T follicular helper cell (primary cell): Measurements from ENCODE around the gene C21orf58.

Experiments used
- DNase-seq: peaks from one replicate; pipeline ENCODE4 v3.0.0-alpha.2; 2020; ENCODE audit warnings: low read depth

Gene C21orf58

DNA sequence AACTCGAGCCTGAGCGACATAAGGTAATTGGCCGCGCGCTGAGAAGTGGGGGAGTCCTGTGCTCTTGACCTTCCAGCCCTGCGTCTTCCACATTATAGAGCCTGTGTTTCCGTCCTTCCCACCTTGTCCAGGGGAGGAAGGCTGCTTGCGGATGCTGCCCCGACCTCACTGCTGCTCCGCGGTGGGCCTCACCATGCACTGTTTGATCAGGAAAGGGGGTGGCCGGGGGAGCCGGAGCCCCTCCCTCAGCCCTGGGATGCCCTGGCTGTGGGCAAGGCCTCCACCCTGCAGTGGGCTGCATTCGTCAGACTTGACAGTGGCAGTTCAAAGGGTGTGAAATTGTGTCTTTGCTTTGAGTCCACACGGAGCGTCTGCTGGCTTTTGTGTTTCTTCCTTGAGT lies 30.4 kb upstream of the C21orf58 start:
- no peak for DNase-seq

DNA sequence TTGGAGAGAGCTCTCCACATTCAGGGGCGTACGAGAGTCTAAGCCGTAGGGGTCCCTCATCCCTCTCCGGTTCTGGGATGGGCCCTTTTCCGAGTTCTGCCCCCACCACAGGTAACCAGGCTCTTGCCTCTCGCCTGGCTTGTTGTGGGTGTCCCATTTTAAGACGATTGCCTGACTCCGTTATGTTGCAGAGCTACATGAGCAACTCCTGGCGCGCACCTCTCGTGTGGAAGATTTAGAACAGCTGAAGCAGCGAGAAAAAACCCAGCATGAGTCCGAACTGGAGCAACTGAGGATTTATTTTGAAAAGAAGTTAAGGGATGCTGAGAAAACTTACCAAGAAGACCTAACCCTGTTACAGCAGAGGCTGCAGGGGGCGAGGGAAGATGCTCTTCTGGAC lies 29.2 kb upstream of the C21orf58 start:
- no peak for DNase-seq

DNA sequence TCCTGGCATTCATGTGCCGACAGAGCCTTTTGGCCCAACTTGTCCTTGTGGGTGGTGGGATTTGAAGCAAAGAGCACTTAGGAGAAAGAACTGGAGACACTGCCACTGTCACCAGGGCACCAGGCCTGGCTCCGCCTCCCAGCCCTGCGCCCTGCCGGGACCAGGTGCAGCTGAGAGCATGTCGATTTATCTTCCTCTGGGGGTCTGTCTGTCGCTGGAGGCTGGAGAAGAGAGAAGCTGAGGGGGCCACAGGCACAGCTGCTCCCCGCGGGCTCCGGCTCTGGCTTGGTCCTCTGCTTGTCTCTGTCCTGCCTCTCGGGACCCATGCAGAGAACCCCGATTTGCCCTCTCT lies 28.5 kb upstream of the C21orf58 start:
- DNase-seq, result no peak

DNA sequence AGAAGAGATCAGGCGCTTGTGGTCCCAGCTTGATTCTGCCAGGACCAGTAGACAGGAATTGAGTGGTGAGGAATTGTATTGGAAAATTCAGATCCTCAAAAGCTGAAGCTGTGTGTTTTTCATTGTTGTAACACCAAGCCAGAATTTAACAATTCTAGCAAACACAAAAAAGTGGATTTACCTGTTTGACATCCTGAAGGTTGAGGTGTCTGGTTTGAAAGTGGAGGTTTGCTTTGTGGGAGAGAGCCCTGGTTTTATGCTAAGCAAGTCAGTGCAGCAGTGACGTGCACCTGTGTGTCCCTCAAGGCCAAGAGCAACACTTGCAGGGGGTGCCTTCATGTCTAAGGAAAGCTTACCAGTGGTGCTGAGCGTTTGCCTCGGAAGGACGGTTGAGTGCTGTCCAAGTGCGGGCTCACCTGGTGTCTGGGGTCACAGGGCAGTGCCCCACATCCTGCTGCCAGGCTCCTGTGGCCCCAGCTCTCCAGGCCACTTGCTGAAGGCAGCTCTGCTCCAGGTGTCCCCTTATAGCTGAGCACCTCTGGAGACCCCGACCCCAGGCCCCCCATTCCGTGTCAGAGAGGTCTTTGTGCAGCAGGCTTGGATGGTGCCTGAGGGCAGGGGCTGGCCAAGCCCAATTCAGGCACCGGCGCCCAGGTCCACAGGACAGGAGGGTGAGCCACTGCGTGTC lies 27.9 kb upstream of the C21orf58 start:
- DNase-seq, result no peak

- no peak for DNase-seq
Measured at GRCh38 chr21:46350981-46351380, 27.3 kb upstream of the C21orf58 start.

DNA sequence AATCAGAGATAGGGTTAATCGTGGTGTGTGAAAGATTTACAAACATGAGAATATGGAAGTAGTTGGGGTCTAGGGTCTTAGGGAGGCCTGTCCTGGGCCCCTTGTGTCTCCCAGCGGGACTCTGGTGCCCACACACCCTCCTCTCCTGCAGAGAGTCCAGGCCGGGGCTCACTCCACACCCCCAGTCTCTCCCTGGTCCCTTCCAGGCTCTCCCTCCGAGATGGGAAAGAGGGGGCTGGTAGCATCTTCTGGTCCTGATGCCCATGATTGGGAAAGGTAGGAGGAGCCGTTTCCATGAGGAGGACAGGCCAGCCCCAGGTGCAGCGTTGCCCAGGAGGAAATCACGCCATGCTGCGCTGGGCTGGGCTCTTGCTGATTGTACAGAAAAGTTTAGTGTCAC lies 26.9 kb upstream of the C21orf58 start:
- no peak for DNase-seq

DNA sequence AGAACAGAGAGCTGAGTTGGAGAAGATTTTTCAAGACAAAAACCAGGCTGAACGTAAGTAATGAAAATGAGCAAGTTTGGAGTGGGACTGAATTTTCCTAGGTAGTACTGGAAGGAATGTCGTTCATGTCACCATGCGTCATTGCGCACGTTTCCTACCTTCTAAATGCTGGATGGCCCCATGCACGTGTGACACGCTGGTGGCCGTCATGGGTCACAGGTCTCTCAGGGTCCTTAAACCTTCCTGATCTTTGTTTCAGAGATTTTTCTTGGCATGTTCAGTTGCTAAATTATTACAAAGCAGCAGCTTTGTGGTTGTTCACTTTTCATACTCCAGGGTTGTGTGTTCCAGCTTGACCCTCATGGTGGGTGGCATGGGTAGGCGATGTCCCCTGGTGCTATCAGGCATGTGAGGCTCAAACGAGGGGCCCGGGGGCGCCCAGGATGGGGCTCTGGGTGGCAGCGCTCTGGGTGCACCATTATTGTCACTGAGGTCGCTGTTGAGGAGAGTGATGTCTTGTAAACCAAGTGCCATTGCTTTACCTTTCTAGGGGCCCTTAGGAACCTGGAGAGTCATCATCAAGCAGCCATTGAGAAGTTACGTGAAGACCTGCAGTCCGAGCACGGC lies 25.6 kb upstream of the C21orf58 start:
- no peak for DNase-seq

- DNase-seq, result no peak
Measured at GRCh38 chr21:46347791-46348381, 24.2 kb upstream of the C21orf58 start.

- DNase-seq, result no peak
Measured at GRCh38 chr21:46347203-46347550, 23.5 kb upstream of the C21orf58 start.

GRCh38 chr21:46346296-46347202 lies 22.9 kb upstream of the C21orf58 start:
- no peak for DNase-seq

DNA sequence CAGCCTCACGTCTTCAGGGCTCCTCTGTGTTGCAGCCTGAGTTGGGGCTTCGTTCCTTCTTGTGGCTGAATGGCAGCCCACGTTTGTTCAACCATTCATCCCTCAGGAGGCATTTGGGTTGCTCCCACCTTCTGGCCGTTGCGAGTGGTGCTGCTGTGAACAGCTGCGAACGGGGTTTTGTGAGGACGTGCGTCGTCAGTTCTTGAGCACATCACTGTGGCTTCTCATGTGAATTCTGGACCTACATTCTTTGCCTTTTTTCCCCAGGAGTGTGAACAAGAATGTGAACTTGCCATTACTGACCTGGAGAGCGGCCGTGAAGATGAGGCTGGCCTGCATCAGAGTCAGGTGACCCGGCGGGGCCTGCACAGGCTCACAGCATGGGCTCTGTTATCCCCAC lies 22.2 kb upstream of the C21orf58 start:
- DNase-seq, result no peak

DNA sequence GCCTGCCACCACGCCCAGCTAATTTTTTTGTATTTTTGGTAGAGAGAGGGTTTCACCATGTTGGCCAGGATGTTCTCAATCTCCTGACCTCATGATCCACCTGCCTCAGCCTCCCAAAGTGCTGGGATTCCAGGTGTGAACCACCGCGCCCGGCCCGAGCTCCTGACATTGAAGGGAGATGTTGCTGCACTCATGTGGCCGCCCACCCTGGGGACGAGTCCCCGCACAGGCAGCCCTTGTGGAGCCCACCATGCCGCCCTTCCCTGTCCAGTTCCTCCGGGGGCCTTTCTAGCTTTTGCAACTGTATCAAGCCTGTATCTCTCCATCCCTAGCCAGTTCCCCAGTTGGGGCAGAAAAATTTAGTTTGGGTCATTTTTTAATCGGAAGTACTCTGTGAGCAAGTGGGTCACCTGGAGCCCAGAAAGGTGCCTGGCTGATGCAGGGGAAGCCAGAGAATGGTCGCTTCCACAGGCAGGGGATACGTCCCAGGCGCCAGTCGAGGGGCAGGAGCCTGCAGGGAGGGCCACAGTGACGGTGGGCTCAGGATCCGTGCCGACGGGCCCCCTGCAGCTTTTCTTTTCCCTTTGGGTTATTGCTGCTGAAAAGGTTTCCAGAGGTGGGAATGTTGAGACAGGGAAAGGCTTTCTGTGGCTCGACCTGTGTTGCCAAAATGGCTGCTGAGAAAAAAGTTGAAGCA lies 20.7 kb upstream of the C21orf58 start:
- no peak for DNase-seq

GRCh38 chr21:46340998-46341397 lies 17.3 kb upstream of the C21orf58 start:
- DNase-seq, result no peak

DNA sequence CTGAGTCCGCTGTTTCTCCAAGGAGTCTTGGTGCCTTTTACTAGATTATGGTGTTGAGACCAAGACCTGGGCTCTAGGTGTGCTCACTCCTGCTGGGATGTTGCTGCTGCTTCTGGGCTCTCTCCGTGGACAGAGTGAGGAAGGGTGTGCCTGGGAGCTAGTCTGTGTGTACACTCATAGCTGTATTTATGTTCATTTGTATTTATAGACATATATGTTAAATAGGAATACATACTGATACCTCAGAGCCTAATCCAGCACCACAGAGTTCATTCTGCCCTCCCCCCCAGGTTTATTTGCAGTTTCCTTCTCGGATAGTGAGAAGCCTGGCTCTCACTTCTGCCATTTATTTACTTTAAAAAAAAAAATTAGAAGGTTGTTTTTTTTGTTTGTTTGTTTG lies 12.9 kb upstream of the C21orf58 start:
- DNase-seq, result no peak

DNA sequence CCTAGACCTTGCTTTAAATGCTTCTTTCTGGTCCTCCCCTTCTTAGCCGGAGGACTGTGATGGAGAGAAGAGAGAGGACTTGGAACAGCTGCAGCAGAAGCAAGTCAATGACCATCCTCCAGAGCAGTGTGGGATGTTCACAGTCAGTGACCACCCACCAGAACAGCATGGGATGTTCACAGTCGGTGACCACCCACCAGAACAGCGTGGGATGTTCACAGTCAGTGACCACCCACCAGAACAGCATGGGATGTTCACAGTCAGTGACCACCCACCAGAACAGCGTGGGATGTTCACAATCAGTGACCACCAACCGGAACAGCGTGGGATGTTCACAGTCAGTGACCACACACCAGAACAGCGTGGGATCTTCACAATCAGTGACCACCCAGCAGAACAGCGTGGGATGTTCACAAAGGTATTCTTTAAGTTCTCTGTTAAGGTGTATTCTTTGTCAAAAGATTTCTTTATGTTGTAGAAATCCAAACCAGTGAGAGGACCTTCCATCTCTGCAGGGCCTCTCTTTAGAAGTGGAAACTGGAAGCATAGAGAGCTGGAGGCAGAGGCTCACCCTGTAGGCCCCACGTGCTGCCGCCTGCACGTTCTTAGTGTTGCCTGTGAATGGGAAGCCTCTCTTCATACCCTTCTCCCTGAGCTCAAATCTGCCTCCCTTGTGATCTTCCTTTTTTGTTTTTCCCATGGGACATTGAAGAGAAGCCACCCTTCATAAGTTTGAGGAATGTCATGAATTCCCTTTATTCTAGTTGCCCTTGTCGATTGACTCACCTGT lies 10.9 kb upstream of the C21orf58 start:
- no peak for DNase-seq

DNA sequence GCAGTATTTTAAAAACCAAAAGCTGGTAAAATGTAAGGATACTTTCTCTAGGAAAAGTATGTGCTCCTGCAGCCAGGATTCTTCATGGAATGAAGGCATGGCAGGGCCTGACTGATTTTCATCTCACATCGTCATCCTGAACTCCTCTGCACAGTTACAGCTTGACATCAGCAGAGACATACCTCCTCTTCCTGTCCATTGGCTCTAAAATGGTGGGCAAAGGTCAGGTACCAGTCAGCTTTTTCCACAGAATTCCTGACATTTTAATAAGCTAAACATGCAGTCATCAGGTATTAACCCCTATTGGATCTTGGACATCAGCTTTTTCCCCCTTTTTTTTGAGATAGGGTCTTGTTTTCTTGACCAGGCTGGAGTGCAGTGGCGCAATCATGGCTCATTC lies 6.1 kb upstream of the C21orf58 start:
- DNase-seq, result no peak

DNA sequence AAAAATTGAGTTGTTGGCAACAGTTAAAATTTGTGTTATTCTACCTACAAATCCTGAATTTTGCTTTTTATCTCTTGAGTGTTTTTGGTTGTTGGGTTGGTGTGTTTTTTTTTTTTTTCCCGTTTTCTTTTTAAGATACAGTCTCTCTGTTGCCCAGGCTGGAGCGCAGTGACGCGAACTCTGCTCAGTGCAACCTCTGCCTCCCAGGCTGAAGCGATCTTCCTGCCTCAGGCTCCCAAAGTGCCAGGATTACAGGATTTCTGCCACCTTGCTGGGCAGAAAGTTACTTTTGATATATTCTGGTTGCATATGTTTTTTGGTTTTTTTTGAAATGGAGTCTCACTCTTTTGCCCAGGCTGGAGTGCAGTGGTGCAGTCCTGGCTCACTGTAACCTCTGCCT lies 4.5 kb upstream of the C21orf58 start:
- no peak for DNase-seq

GRCh38 chr21:46327711-46328110 lies 4.0 kb upstream of the C21orf58 start:
- no peak for DNase-seq

DNA sequence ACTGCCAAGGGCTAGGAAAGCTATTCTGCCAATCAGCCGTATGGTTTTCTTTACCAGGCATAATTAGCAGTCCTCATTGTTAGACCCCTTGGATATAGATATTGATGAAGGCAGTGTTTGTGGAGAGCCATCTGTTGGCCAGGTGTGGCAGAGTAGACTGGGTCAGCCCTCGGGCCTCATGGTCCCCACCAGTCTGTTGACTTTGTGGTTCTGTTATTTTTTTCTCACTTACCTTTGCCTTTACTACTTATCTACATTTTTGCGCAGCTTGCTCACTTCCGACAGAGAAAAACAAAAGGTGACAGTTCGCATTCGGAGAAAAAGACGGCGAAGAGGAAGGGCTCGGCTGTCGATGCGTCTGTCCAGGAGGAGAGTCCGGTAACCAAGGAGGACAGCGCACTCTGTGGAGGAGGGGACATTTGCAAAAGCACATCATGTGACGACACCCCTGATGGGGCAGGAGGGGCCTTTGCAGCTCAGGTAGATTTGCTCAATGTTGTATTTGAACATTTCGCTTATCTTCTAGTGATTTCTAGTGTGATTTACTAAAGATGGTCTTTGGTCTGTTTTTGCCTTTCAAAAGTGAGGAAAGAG lies 2.5 kb upstream of the C21orf58 start:
- no peak for DNase-seq

GRCh38 chr21:46325073-46325912 lies 1.6 kb upstream of the C21orf58 start:
- DNase-seq, result peak; percentile 11
